GM10266 (cell line): ENCODE data around the gene NUP62.

Experiments used
- DNase-seq: peaks from one replicate; pipeline ENCODE4 v3.0.0; 2012; ENCODE audit errors: extremely low spot score
- TF ChIP-seq, protein P1 (sequence below): IDR thresholded peaks from 2 replicates; pipeline ENCODE4 v1.5.1; 2012; ENCODE audit warnings: mild to moderate bottlenecking, low read depth; ENCODE audit not compliant: control insufficient read depth, insufficient read depth; ENCODE audit errors: missing control alignments

Gene NUP62

GRCh38 chr19:49861107-49861506 lies 68.2 kb downstream of the NUP62 start:
- DNase-seq = no peak
- TF ChIP-seq, protein P1, sequence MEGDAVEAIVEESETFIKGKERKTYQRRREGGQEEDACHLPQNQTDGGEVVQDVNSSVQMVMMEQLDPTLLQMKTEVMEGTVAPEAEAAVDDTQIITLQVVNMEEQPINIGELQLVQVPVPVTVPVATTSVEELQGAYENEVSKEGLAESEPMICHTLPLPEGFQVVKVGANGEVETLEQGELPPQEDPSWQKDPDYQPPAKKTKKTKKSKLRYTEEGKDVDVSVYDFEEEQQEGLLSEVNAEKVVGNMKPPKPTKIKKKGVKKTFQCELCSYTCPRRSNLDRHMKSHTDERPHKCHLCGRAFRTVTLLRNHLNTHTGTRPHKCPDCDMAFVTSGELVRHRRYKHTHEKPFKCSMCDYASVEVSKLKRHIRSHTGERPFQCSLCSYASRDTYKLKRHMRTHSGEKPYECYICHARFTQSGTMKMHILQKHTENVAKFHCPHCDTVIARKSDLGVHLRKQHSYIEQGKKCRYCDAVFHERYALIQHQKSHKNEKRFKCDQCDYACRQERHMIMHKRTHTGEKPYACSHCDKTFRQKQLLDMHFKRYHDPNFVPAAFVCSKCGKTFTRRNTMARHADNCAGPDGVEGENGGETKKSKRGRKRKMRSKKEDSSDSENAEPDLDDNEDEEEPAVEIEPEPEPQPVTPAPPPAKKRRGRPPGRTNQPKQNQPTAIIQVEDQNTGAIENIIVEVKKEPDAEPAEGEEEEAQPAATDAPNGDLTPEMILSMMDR = no peak

DNA sequence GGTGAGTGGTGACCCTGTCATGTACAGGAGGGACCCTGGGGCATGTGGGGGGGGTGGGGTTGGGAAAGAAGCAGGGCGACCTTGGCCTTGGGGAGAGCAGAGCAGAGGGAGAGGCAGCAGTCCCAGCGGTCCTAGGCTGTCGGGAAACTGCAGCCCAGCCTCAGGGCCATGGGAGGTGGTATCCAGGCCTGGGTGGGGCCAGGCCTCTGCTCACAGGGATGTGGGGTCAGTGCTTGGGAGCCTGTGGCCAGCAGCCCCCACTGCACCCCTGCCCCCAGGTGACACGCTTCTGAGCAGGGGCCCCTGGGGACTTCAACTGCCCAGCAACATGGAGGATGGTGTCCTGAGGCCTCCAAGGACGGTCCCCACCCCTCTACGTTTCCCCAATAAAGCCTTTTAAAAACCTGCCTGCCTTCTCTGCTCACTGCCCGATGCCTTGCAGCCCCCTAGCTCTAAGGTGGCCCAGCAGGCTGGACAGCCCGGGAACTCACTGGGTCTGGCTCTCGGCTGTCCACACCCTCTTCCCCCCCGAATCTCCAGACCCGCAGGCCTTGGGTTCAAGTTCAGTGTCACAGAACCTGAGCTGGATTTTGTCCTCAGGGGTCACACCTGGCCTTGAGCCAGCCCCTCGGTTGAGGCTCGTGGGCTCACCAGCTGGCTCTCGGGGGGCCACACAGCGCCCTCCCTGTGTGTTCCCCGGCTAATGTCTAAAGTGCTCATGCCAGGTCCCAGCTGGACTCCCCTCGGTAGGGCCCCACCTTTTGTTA lies 68.8 kb downstream of the NUP62 start:
- no peak for DNase-seq
- TF ChIP-seq, protein P1 = no peak

GRCh38 chr19:49859682-49860335 lies 69.5 kb downstream of the NUP62 start:
- no peak for DNase-seq
- TF ChIP-seq, protein P1 = no peak

DNA sequence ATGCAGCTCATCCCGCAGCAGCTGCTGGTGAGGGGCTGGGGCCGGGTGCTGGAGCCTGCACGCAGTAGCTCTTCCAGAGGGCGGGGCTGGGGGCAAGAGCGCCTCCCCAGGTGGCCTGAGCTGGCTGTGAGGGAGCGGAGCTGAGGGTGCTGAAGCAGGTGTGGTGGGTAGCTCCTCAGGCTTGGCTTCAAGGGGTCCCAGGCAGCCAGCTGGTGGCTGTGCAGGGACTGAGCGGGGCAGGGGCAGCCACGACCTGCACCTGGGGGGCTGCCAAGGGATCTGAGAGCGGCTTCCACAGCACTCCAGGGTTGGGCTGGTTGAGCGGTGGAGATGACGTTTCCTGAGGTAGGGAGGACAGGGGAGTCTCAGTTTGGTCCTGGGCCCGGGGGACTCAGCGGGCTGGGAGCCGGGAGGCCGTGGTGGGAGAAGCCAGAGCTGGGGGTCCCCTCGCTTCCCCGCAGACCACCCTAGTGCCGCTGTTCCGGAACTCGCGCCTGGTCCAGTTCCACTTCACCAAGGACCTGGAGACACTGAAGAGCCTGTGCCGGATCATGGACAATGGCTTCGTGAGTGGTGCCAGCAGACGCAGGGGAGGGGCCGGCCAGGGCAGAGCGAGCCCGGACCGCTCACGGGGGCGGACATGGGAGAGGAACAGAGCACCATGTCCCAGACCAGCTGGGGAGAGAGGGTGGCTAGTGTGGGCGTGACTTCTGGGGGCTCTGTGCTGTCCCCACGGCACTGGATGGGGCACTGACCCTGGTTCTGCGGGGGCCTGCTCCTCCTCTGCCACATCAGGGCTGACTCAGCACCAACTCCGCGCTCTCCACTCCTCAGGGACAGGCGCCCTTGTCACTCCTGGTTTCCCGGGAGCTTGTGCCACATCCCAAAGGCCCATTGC lies 71.0 kb downstream of the NUP62 start:
- TF ChIP-seq, protein P1 = no peak
- no peak for DNase-seq

DNA sequence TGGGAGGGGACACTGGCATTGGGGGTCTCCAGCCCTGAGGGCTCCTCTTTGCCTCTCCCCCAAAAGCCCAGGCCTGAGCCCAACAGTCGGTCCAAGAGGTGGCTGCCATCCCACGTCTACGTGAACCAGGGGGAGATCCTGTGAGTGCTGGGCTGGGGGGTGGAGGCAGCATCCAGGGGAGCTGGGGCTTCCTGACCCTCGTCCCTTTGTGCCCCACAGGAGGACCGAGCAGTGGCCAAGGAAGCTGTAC lies 71.5 kb downstream of the NUP62 start:
- TF ChIP-seq, protein P1 = no peak

DNA sequence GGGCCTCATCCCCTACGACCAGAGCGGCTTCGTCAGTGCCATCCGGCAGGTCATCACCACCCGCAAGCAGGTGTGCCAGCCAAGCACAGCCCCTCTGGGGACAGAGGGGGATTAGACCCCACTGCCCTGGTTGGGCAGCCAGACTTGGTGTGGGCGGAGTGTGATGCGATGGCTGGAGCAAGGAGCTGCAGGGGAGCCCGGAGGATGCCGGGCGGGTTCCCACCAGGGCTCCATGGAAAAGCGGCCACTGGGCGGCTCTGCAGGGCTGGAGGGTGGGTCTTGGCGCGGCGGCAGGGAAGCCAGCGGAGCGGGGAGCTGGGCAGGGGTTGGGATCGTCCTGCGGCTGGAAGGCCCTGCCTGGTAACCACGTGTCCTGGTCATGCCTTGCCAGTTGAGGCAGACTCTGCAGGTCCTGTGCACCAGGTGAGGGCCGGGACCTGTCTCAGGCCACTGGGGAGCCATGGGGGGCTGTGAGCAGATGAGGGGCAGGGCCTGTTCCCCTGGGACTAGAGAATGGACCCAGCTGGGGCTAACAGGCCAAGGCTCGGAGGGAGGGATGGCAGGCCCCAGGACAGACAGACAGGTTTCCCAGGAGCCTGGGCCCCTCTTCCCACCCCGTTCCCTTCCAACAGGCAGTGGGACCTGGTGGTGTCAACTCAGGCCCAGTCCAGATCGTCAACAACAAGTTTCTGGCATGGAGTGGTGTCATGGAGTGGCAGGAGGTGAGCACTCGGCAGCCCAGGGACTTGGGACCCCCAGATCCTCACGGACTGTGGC lies 72.1 kb downstream of the NUP62 start:
- no peak for DNase-seq
- TF ChIP-seq, protein P1 = no peak

More for the DNA sequence above, 71.5 kb downstream of the NUP62 start:
- DNase-seq = no peak
